H1 (cell line): ENCODE results near the gene POLR2J. TPM values are rescaled to one million over a fixed set of nuclear protein-coding genes. Genes with fewer than 3 reads are reported as not detected.
A peak's percentile ranks its signal among the peaks of the same experiment; 100 is the strongest.
"Not testable (repeated sequence)": the region's sequence is repeated elsewhere in the genome, so short reads cannot be mapped to it uniquely, and the experiment has no call there.

Source experiments
- CTCF ChIA-PET: fragments of 300-600 bp; sonication (Branson Sonifier 250); formaldehyde crosslinking; loops from one replicate; lab custom pipeline; 2021; ENCODE audit not compliant: partially characterized antibody; lab: Charles Lee
- POLR2A ChIA-PET: fragments of 300-600 bp; sonication (Branson Sonifier 250); formaldehyde crosslinking; loops from one replicate; lab custom pipeline; 2021; ENCODE audit warnings: inconsistent platforms; ENCODE audit not compliant: partially characterized antibody; lab: Charles Lee
- DNase-seq, 2 experiments: peaks; one replicate each; pipeline versions ENCODE4 v3.0.0 to v3.0.0-alpha.2; 2010 to 2022; ENCODE audit warnings: low spot score in 2 of 2, low read depth in 1 of 2, mixed read lengths in 1 of 2
- FAIRE-seq: peaks from 2 replicates; lab custom pipeline; 2011; peaks lifted over from hg19 to GRCh38; lab: Jason Lieb, UNC
- H2AFZ ChIP-seq: 2 replicates; pipeline ENCODE4 v1.8.1; 2012; ENCODE audit warnings: low read length, inconsistent platforms
- H2AK5ac ChIP-seq: 2 replicates; pipeline ENCODE4 v1.6.1; 2013; ENCODE audit warnings: low read depth, low read length
- H2BK120ac ChIP-seq: replicated peaks from 2 replicates; pipeline ENCODE3; 2013; ENCODE audit warnings: low read depth, low read length, inconsistent platforms
- H2BK12ac ChIP-seq: 2 replicates; pipeline ENCODE4 v1.6.1; 2013; ENCODE audit warnings: low read depth, low read length
- H2BK15ac ChIP-seq: 2 replicates; pipeline ENCODE4 v1.6.1; 2013; ENCODE audit warnings: low read length
- H2BK20ac ChIP-seq: 2 replicates; pipeline ENCODE4 v1.6.1; 2013; ENCODE audit warnings: low read length
- H2BK5ac ChIP-seq: 2 replicates; pipeline ENCODE4 v1.6.1; 2013; ENCODE audit warnings: low read depth, low read length
- H3K14ac ChIP-seq: 2 replicates; pipeline ENCODE4 v1.6.1; 2013; ENCODE audit warnings: inconsistent platforms; ENCODE audit not compliant: insufficient read length
- H3K18ac ChIP-seq: 2 replicates; pipeline ENCODE4 v1.6.1; 2013; ENCODE audit warnings: low read length; ENCODE audit errors: extremely low read depth
- H3K23ac ChIP-seq: 2 replicates; pipeline ENCODE4 v1.6.1; 2013; ENCODE audit warnings: inconsistent platforms; ENCODE audit not compliant: insufficient read length
- H3K23me2 ChIP-seq: 2 replicates; pipeline ENCODE4 v1.6.1; 2013; ENCODE audit warnings: low read depth, low read length
- H3K27ac ChIP-seq: 2 replicates; pipeline ENCODE4 v1.6.1; 2011; ENCODE audit warnings: low read depth, low read length, inconsistent platforms
- H3K27me3 ChIP-seq, 4 experiments: replicated peaks in 1 of 4; 1 replicate in 1 of 4; 2 replicates in 3 of 4; pipeline versions ENCODE4 v1.6.1 to v1.8.1; 2011 to 2013; ENCODE audit warnings: low read length in 3 of 4, mild to moderate bottlenecking in 3 of 4, inconsistent platforms in 2 of 4, mixed read lengths in 2 of 4, moderate library complexity in 1 of 4; ENCODE audit not compliant: control insufficient read depth in 3 of 4, insufficient read depth in 3 of 4; ENCODE audit errors: extremely low read depth in 1 of 4
- H3K36me3 ChIP-seq, 4 experiments: 2 replicates each; pipeline versions ENCODE4 v1.6.1 to v1.8.1; 2011 to 2013; ENCODE audit warnings: mild to moderate bottlenecking in 4 of 4, low read length in 3 of 4, moderate library complexity in 2 of 4, control low read depth in 1 of 4, inconsistent platforms in 1 of 4; ENCODE audit not compliant: insufficient read depth in 4 of 4, control insufficient read depth in 2 of 4
- H3K4ac ChIP-seq: replicated peaks from 2 replicates; pipeline ENCODE3; 2013; ENCODE audit warnings: low read length, low read depth, mixed read lengths, inconsistent platforms; ENCODE audit not compliant: insufficient read length
- H3K4me1 ChIP-seq, 4 experiments: replicated peaks in 1 of 4; 1 replicate in 1 of 4; 2 replicates in 3 of 4; pipeline versions ENCODE4 v1.6.1 to v1.8.1; 2011 to 2013; ENCODE audit warnings: low read length in 3 of 4, inconsistent platforms in 2 of 4, mixed read lengths in 1 of 4; ENCODE audit not compliant: insufficient read depth in 4 of 4, control insufficient read depth in 3 of 4
- H3K4me2 ChIP-seq, 2 experiments: 2 replicates each; pipeline versions ENCODE4 v1.6.1 to v1.8.1; 2011 to 2013; ENCODE audit warnings: low read depth in 2 of 2, low read length in 2 of 2, control low read depth in 1 of 2, inconsistent platforms in 1 of 2, mild to moderate bottlenecking in 1 of 2; ENCODE audit not compliant: insufficient read depth in 1 of 2
- H3K4me3 ChIP-seq, 4 experiments: fragments of 200-600, 300-600 bp in 1 of 4; sonication (generic), shearing (Covaris generic), sonication (Bioruptor Twin) in 1 of 4; 2 replicates each; pipeline versions ENCODE4 v1.5.1 to v1.8.1; 2011 to 2016; ENCODE audit warnings: low read length in 4 of 4, low read depth in 3 of 4, control low read depth in 2 of 4, inconsistent platforms in 2 of 4, mild to moderate bottlenecking in 2 of 4, mixed read lengths in 1 of 4, moderate library complexity in 1 of 4; ENCODE audit not compliant: insufficient read depth in 2 of 4; ENCODE audit errors: extremely low read depth in 1 of 4
- H3K56ac ChIP-seq: replicated peaks from 2 replicates; pipeline ENCODE3; 2013; ENCODE audit warnings: low read depth, mild to moderate bottlenecking, mixed read lengths, low read length, inconsistent platforms; ENCODE audit not compliant: insufficient read length
- H3K79me1 ChIP-seq: 2 replicates; pipeline ENCODE4 v1.6.1; 2013; ENCODE audit warnings: low read depth, low read length, control low read depth
- H3K79me2 ChIP-seq, 2 experiments: 2 replicates each; pipeline versions ENCODE4 v1.6.1 to v1.8.1; 2012 to 2013; ENCODE audit warnings: low read length in 2 of 2, mild to moderate bottlenecking in 2 of 2, inconsistent platforms in 1 of 2; ENCODE audit not compliant: insufficient read depth in 2 of 2, control insufficient read depth in 1 of 2
- H3K9ac ChIP-seq, 4 experiments: replicated peaks in 1 of 4; 1 replicate in 1 of 4; 2 replicates in 3 of 4; pipeline versions ENCODE4 v1.6.1 to v1.8.1; 2011 to 2013; ENCODE audit warnings: low read depth in 3 of 4, low read length in 3 of 4, control low read depth in 2 of 4, mild to moderate bottlenecking in 2 of 4, moderate library complexity in 2 of 4, inconsistent platforms in 1 of 4; ENCODE audit errors: extremely low read depth in 1 of 4
- H3K9me3 ChIP-seq, 2 experiments: 2 replicates each; pipeline versions ENCODE4 v1.6.1 to v1.8.1; 2012 to 2013; ENCODE audit warnings: mild to moderate bottlenecking in 2 of 2, moderate library complexity in 2 of 2, control low read depth in 1 of 2, inconsistent platforms in 1 of 2, low read depth in 1 of 2, low read length in 1 of 2, mixed read lengths in 1 of 2; ENCODE audit not compliant: insufficient read depth in 2 of 2
- H4K20me1 ChIP-seq, 2 experiments: replicated peaks in 1 of 2; 2 replicates each; pipeline versions ENCODE3 to v1.8.1; 2011 to 2013; ENCODE audit warnings: inconsistent platforms in 2 of 2, low read length in 2 of 2, mild to moderate bottlenecking in 1 of 2; ENCODE audit not compliant: insufficient read depth in 2 of 2, control insufficient read depth in 1 of 2
- H4K5ac ChIP-seq: 2 replicates; pipeline ENCODE4 v1.6.1; 2013; ENCODE audit warnings: low read length, low read depth, mixed read lengths, inconsistent platforms; ENCODE audit not compliant: insufficient read length
- H4K8ac ChIP-seq: 2 replicates; pipeline ENCODE4 v1.8.0; 2013; ENCODE audit warnings: mild to moderate bottlenecking, moderate library complexity, low read length, inconsistent platforms; ENCODE audit not compliant: insufficient read depth; ENCODE audit errors: extremely low read depth
- H4K91ac ChIP-seq: replicated peaks from 2 replicates; pipeline ENCODE3; 2013; ENCODE audit warnings: low read length, mixed read lengths, inconsistent platforms; ENCODE audit not compliant: insufficient read length
- WGBS, 2 experiments: shearing (Covaris generic) in 1 of 2; methylation state at CpG; one replicate each; pipeline versions ENCODE4 v1.1.6 to v1.1.7; 2013 to 2015; ENCODE audit warnings: low lambda C conversion rate in 2 of 2, mixed read lengths in 2 of 2, inconsistent platforms in 1 of 2, low coverage in 1 of 2, missing lambda C conversion rate in 1 of 2; ENCODE audit not compliant: insufficient replicate concordance in 2 of 2, insufficient coverage in 1 of 2, insufficient read length in 1 of 2; ENCODE audit errors: extremely low coverage in 1 of 2, missing lambda C conversion rate in 1 of 2; 5-methylcytosine and 5-hydroxymethylcytosine counted together
- polyA plus RNA-seq, 7 experiments: library from polyadenylated mRNA; depleted of rRNA in 3 of 7; stranded (reverse) in 5 of 7; unstranded in 2 of 7; fragments of >200 nt in 5 of 7; fragments of 200-250 nt in 2 of 7; gene quantifications; 1 replicate in 5 of 7; 2 replicates in 1 of 7; 4 replicates in 1 of 7; pipeline versions ENCODE4 v1.2.1 to v1.2.3, GENCODE V29; 2011 to 2013; ENCODE audit warnings: missing spikeins in 2 of 7, mixed read lengths in 2 of 7
- total RNA-seq: library from RNA; stranded (reverse); fragmentation: NEBNext Ultra II Directional; extraction: Animal tissue kit (Norgen Biotek cat#: 25700); gene quantifications from 2 replicates; pipeline ENCODE4 v1.2.1, GENCODE V29; 2021

The POLR2J gene
- total and polyA plus RNA-seq, 2 of the 8 experiments (the other 6 are each of a cell fraction or from before 2014, with no cell fraction given), result 54.1 to 113 TPM

GRCh38 chr7:102520797-102521196, 42.1 kb upstream of the POLR2J start:
- H3K79me1 ChIP-seq, H2AK5ac ChIP-seq, H3K4me3 ChIP-seq, H3K14ac ChIP-seq, H2BK20ac ChIP-seq, H3K56ac ChIP-seq, H2BK120ac ChIP-seq, H2BK15ac ChIP-seq, H3K23me2 ChIP-seq, H3K9ac ChIP-seq, H4K8ac ChIP-seq, H3K23ac ChIP-seq, H3K9me3 ChIP-seq, H4K5ac ChIP-seq, H3K79me2 ChIP-seq, H2AFZ ChIP-seq, H4K91ac ChIP-seq, H3K4me1 ChIP-seq, H3K27me3 ChIP-seq, H3K4ac ChIP-seq, CTCF ChIA-PET, H4K20me1 ChIP-seq, H3K18ac ChIP-seq, H3K27ac ChIP-seq, H3K4me2 ChIP-seq, DNase-seq, FAIRE-seq, H2BK12ac ChIP-seq, H2BK5ac ChIP-seq, POLR2A ChIA-PET, H3K36me3 ChIP-seq: not testable (repeated sequence)
- WGBS, 2 experiments, result 60% methylated on average over 4 of the region's 5 CpGs; no CpG with 5 or more reads in 1 of the 2 experiments

- H3K36me3 ChIP-seq, H2BK5ac ChIP-seq, H3K4me3 ChIP-seq, H3K27me3 ChIP-seq, H3K18ac ChIP-seq, CTCF ChIA-PET, POLR2A ChIA-PET, H3K4ac ChIP-seq, H2BK12ac ChIP-seq, H4K91ac ChIP-seq, H2AK5ac ChIP-seq, H4K5ac ChIP-seq, H3K4me2 ChIP-seq, H3K9ac ChIP-seq, H3K56ac ChIP-seq, H3K23ac ChIP-seq, H2AFZ ChIP-seq, H3K79me2 ChIP-seq, H2BK20ac ChIP-seq, H3K27ac ChIP-seq, FAIRE-seq, H3K14ac ChIP-seq, H4K20me1 ChIP-seq, H4K8ac ChIP-seq, H3K4me1 ChIP-seq, H2BK15ac ChIP-seq, H3K9me3 ChIP-seq, H2BK120ac ChIP-seq, H3K23me2 ChIP-seq, H3K79me1 ChIP-seq: not testable (repeated sequence)
- no CpG with 5 or more reads among the region's 61 CpGs for whole genome bisulfite sequencing, 2 experiments
- DNase-seq, result peak in 1 of 2 experiments; percentile 36
Measured at GRCh38 chr7:102517550-102518147, 38.9 kb upstream of the POLR2J start, which contains the start of gene RASA4B. TSS of gene RASA4B (minus strand) at chr7:102517777. CDS start at chr7:102517710, 67 bp downstream.
